Natural killer cell treated with Interleukin-12 subunit alpha and Interleukin-12 subunit beta and Interleukin-15 and Interleukin-18, amount 100 ng/mL, for 72 hours (primary cell): Measurements from ENCODE around the gene MYB. TPM values are rescaled to one million over a fixed set of nuclear protein-coding genes. Genes with fewer than 3 reads are reported as not detected.

ENCODE experiments used
- ATAC-seq, 2 donors: fragments of 150-1000 bp; cut with Tn5 transposase in 1 of 2; sonication (Bioruptor Pico), chemical (Tn5 transposase) in 1 of 2; 2 replicates each; pipeline ENCODE4 v1.10.0; 2021
- DNase-seq: peaks from one replicate; pipeline ENCODE4 v3.0.0; 2022; ENCODE audit warnings: low spot score
- H3K27ac Mint-ChIP-seq, 2 donors: 1 replicate in 1 of 2; 2 replicates in 1 of 2; pipeline ENCODE4 v1.8.0; 2022; ENCODE audit warnings: mixed read lengths in 2 of 2, mild to moderate bottlenecking in 1 of 2, moderate library complexity in 1 of 2
- H3K27me3 Mint-ChIP-seq, 2 donors: 1 replicate in 1 of 2; 2 replicates in 1 of 2; pipeline ENCODE4 v1.8.0; 2022; ENCODE audit warnings: mixed read lengths in 2 of 2
- H3K36me3 Mint-ChIP-seq: one replicate; pipeline ENCODE4 v1.8.0; 2022; ENCODE audit warnings: mixed read lengths
- H3K4me1 Mint-ChIP-seq, 2 donors: 1 replicate in 1 of 2; 2 replicates in 1 of 2; pipeline ENCODE4 v1.8.0; 2022; ENCODE audit warnings: low read depth in 2 of 2, mixed read lengths in 2 of 2, mild to moderate bottlenecking in 1 of 2
- H3K4me3 Mint-ChIP-seq: one replicate; pipeline ENCODE4 v1.8.0; 2022; ENCODE audit warnings: mixed read lengths
- H3K9me3 Mint-ChIP-seq: 2 replicates; pipeline ENCODE4 v1.8.0; 2022; ENCODE audit warnings: mixed read lengths
- total RNA-seq, 2 donors: library from RNA; stranded (reverse); gene quantifications; one replicate each; pipeline ENCODE4 v1.2.3, GENCODE V29; 2022

The MYB gene
- total RNA-seq, 2 donors from 2014 or later = 66.1 to 145 TPM

DNA sequence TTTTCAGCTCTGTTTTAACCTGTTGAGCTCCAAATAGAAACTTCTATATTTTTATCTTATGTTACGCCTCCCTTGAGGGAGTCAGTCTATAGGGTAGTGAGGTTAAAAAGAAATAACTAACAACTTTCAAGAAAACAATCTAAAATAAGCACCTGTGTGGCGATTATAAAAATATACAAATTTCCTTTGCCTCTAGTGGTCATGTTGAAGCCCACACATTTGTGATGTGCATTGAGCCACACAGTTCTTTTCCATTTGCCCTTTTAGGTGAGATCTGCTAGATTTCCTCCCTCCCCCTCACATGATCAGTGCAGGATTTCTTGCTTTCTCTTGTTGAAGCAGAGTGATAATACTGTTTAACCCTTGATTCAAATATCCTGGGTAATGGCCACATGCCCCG, 84.2 kb downstream of the MYB start:
- Mint-ChIP-seq H3K36me3 (no peaks in the 10 kb centered on the region), H3K27me3 (peaks cover 0 to under 1% of the 10 kb centered on the region in 2 donors), H3K27ac (no peak overlapping the region), H3K4me3 (no peak overlapping the region), H3K9me3 (no peaks in the 10 kb centered on the region), H3K4me1 (no peaks in the 10 kb centered on the region)
- ATAC-seq = no peak
- DNase-seq = no peak

DNA sequence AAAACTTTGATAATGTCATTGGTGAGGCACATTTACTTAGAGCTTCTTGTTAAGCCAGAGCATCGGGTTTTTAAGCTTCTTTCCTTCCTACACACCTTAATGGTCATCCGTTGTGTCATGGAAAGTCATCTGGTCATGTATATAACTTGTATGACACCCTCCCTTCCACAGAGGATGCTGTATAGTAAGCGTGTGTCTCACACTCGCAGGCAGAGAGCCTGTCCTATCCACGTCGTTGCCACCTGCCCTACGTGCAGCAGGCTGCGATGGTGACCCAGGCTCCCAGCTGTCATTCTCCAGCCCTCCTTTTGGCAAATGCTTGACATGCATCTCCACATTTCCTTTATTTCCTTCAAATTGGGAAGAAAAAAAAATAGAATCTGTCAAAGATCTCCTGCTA, 85.6 kb downstream of the MYB start:
- Mint-ChIP-seq H3K27ac (no peak overlapping the region), H3K4me1 (no peaks in the 10 kb centered on the region), H3K27me3 (no peaks in the 10 kb centered on the region)

DNA sequence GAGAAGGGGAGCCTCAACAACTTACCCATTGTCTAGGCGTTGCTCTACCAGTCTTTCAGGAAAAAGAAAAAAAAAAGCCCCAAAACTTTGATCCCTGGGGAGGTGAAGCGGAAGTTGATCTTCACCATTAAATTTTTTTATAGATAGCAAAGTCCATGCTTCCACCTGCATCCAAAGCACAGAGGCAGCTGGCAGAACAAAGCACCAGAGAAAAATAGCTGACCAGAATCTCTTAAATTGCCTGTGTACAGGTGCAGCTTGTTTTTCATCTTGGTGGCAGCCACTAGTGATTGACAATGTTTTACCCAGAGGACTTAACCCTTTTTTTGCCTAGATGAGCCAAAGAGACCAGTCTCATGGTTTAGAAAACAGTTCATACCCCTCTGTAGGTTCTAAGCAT, 86.0 kb downstream of the MYB start:
- ATAC-seq (no peak), DNase-seq (no peak)
- H3K9me3 Mint-ChIP-seq = no peaks in the 10 kb centered on the region
- H3K4me1 Mint-ChIP-seq = no peaks in the 10 kb centered on the region
- no peak overlapping the region for H3K27ac Mint-ChIP-seq
- no peak overlapping the region for H3K4me3 Mint-ChIP-seq
- no peaks in the 10 kb centered on the region for H3K36me3 Mint-ChIP-seq
- H3K27me3 Mint-ChIP-seq = no peaks in the 10 kb centered on the region

More for the DNA sequence above, 85.6 kb downstream of the MYB start:
- ATAC-seq = no peak
- H3K9me3 Mint-ChIP-seq = no peaks in the 10 kb centered on the region
- no peak for DNase-seq
- no peaks in the 10 kb centered on the region for H3K36me3 Mint-ChIP-seq
- no peak overlapping the region for H3K4me3 Mint-ChIP-seq

DNA sequence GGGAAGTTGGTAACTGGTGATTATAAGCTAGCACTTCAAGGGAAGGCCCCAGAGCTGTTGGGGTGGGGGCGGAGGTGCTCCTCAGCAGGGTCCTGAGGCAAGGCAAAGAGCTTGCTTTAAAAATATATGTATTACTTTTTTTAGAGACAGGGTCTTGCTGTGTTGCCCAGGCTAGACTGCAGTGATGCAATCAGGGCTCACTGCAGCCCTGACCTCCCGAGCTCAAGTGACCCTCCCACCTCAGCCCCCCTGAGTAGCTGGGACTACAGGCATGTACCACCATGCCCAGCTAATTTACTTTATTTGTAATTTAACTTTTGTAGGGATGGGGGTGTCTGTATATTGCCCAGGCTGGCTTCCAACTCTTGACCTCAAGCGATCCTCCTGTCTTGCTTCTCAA, 87.2 kb downstream of the MYB start:
- H3K27ac Mint-ChIP-seq = no peak overlapping the region
- no peaks in the 10 kb centered on the region for H3K9me3 Mint-ChIP-seq
- H3K4me1 Mint-ChIP-seq = no peaks in the 10 kb centered on the region
- no peak overlapping the region for H3K4me3 Mint-ChIP-seq
- no peaks in the 10 kb centered on the region for H3K36me3 Mint-ChIP-seq
- H3K27me3 Mint-ChIP-seq = no peaks in the 10 kb centered on the region
- no peak for ATAC-seq
- no peak for DNase-seq

DNA sequence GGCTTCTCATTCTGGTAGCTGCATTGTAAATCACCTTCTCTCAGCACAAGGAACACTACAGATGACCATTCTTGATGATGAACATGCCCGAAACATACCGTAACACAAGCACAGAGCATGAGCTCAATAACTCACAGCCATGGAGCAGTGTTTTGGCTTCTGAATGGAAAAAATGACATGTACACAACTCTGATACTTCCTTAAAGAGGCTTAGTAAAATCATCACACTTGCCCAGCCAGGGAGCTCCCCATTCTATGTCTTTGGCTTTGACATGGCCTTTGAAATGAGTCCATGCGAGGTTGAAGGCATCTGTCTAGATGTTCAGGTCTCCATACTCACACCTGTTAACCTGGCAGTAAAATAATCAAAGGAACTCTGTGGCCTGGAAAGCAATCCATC, 87.6 kb downstream of the MYB start:
- no peaks in the 10 kb centered on the region for H3K27me3 Mint-ChIP-seq
- H3K27ac Mint-ChIP-seq = no peak overlapping the region
- H3K4me3 Mint-ChIP-seq = no peak overlapping the region
- ATAC-seq (no peak), DNase-seq (no peak)
- no peaks in the 10 kb centered on the region for H3K4me1 Mint-ChIP-seq
- no peaks in the 10 kb centered on the region for H3K36me3 Mint-ChIP-seq
- H3K9me3 Mint-ChIP-seq = no peaks in the 10 kb centered on the region

Other genes with a start within 250 kb of the MYB start
- gene ALDH8A1, start 231.2 kb upstream of the MYB start, total RNA-seq = 1 to 10 TPM; 3.9 to 5.2 TPM
- gene HBS1L, start 126.5 kb upstream of the MYB start, total RNA-seq = 100 to 1,000 TPM; 137 to 215 TPM